DMS153 treated with DMSO at 0.1 percent for 48 hours (cell line): Measurements from ENCODE around the gene CLEC1A.
"Not testable (repeated sequence)": the region's sequence is repeated elsewhere in the genome, so short reads cannot be mapped to it uniquely, and the experiment has no call there.

Experiments
- DNase-seq: peaks from one replicate; lab custom pipeline; 2025; ENCODE audit not compliant: unreplicated experiment; lab: John Stamatoyannopoulos, UW

Gene CLEC1A

DNA sequence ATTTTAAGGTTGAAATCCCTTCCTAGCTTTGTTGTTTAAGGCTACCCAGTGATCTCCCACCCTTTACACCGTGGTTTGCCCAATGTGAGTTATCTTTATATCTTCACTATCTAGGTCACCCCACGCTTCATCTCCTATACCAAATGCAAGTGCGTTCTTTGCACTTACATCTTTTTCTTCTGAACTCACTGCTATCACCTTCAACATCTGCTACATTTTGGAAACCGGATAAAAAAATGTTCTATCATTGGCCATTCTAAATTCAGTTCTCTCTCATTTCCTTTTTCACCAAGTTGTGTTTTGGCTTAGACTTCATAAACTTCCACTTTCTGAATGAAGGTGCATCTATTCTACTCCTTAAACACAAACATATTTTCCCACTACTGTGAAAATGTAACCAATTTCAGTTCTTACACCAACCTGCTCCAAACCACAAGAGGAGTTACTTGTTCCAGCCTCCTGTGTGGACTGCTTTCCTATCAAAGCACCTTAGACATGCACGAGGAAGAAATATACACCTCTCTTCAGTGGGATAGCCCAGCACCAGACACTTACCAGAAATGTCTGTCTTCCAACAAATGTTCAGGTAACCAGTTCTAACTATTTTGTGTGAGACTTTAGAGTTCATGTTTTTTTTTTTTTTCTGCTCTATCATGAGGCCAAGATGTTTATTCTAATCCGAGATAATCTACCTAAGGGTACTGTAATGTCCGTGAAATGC is 46.4 kb downstream of the CLEC1A start:
- no peak for DNase-seq

DNA sequence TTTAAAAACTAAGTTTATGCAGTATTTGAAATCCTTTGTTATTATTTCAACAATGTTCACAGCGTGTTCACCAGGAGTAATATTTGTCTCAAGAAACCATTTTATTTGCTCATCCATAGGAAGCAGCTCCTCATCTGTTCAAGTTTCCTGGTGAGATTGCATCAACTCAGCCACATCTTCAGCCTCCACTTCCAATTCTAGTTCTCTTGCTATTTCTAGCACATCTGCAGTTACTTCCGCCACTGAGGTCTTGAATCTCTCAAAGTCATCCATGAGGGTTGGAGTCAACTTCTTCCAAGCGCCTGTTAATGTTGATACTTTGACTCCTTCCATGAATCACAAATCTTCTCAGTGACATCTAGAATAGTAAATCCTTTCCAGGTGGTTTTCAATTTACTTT is 50.3 kb downstream of the CLEC1A start:
- DNase-seq, result no peak

DNA sequence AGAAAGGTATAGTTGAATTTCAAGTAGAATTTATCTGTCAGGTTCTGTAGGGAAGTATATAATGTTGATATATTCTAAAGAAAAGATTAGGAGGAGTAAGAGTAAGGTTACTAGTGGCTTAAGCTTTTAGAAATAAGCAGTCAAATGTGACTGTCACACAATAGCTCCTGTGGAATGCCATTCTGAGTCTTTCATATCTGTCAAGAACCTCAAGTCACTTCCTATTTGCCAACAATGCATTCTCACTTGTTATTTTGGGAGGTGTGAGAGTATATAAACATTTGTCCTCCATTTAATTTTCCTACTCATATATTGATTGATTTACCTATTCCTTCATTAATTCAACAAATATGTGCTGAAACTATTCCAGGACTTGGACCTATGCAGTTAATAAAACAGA is 56.6 kb downstream of the CLEC1A start:
- no peak for DNase-seq

DNA sequence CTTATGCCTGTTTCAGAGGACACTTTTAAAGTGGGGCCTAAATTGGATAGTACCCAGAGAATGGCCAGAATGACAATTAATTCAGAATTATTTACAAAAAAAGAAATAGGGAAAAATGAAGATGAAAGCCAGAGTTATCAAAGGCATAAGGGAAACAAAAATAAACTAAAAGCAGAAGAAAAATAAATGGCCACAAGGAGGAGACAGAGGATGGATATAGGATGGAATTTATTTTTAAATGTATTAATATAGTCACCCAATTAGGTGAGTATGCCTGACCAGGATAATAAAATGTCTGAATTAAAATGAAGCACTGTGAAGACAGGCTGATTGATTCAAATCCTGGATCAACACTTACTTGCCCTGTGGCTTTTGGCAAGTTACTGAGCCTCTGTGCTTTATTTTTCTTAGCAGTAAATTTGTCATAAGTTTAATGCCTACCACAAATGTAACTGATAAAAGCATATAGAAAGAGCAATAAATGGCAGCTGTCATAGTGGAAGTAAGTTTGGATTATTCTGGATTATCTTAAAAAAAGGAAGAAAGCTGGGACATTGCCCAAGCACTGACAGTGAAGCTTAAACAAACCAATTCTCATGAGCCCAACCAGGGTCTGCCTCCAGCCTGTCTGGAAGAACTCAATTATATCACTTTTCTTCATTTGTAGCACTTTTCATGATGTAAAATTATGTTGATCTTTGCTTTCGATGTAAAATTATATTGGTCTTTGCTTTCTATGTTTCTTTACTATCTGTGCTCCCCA is 64.8 kb downstream of the CLEC1A start:
- peak; percentile 18 for DNase-seq

DNA sequence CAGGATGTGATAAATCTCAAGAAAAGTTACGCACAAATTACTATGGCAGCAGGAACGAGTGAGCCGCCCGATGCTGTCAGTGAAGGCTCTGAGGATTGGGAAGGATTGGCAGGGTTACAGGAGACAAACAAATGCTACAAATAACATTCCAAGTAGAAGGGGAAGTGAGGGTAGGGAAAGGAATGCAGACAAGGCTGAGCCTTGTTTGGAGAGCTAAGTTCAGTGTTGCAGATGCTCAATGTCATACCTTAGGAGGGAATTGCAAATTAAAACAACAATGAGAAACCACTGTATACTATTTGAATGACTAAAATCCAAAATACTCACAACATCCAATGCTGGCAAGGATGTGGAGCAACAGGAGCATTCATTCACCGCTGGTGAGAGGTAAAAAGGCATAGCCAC is 67.0 kb downstream of the CLEC1A start:
- DNase-seq, result no peak

DNA sequence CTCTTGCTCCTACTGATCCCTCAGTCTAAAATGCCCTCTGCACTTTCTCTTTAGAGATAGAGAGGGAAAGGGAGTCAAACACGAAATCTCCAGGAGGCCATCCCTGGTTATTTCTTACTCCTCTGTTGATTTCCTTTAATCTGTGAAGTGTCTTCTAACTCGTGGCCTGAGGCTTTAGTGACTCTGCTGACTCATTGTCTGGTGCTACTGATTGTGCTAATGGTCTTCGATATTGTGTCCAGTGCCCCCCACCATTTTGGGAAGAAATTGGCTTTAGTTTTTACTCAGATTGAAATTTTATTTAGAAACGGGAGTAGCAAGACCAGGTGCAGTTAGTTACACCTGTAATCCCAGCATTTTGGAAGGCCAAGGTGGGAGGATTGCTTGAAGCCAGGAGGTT is 67.5 kb downstream of the CLEC1A start:
- no peak for DNase-seq

DNA sequence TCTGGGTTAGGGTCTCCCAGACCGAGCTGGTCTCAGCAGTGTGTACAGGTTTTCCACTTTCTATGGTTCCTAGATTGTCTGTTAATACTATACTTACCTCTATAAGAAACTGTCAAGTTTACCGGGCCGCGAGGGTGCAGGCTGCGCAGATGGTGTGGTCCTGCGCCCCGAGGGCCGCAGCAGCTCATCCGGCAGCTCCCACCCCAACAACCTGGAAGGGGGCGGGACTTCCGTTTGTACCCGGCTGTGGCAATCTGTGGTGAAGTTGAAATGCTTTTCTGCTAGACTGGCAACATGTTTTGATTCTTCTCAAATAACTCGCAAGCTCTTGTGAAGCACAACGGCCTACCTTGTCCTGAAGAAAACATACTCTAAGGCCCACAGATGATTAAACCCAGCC is 68.3 kb downstream of the CLEC1A start, which contains the start of gene CLEC9A:
CLEC9A (plus strand) TSS at position 237 of the 400 bp plus-strand sequence. CDS start 22,006 bp downstream, outside the sequence.
- no peak for DNase-seq

DNA sequence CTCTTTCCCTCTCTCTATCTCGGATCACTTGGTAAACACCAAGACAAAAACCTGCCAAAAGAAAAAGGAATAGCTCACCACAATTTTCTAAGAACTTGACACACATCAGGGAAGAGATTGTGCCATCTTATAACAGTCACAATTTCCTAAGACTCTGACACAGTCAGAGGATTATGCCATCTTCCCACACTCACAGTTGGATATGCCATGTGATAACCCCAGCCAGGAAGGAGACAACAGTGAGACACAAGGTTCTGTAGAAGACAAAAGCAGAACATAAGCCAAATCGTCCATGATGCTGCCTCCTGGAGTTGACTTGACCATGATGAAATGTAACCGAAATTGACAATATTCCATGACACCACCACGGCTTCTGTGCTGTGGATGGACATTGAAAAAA is 71.1 kb downstream of the CLEC1A start:
- DNase-seq, result no peak

DNA sequence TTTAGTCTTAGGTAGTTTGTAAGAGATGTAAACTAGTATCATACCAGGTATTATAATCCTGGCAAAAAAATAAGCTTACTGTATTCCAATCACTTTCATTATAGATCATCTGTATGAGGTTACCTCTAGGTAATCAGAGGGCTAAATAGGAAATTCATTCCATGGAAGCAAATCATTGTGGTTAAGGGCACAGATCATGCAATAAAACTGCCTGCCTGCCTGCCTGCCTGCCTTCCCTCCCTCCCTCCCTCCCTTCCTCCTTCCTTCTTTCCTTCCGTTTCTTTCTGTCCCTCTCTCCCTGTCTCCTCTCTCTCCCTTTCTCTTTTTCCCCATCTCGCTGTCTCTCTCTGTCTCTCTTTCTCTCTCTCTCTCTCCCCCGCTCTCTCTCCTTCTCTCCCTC is 71.5 kb downstream of the CLEC1A start:
- no peak for DNase-seq

DNA sequence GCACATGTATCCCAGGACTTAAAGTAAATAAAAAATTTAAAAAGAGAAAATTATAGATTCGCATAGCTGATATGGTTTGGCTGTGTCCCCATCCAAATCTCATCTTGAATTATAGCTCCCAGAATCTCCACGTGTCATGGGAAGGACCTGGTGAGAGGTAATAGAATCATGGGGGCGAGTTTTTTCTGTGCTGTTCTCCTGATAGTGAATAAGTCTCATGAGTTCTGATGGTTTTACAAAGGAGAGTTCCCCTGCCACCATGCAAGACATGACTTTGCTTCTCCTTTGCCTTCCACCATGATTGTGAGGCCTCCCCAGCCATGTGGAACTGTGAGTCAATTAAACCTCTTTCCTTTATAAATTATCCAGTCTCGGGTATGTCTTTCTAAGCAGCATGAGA is 72.1 kb downstream of the CLEC1A start:
- DNase-seq, result not testable (repeated sequence)

DNA sequence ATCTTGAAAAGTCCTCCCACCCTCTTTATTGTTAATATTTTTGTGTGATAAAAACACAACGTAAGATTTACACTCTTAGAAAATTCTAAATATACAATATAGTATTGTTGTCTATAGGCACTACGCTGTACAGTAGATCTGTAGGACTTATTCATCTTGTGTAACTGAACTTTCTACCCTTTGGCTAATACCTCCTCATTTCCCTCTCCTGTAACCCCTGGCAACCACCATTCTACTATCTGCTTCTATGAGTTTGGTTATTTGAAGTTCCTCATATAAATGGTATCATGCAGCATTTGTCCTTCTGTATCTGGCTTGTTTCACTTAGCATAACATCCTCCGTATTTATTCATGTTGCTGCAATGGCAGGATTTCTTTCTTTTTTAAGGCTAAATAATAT is 73.5 kb downstream of the CLEC1A start:
- no peak for DNase-seq

DNA sequence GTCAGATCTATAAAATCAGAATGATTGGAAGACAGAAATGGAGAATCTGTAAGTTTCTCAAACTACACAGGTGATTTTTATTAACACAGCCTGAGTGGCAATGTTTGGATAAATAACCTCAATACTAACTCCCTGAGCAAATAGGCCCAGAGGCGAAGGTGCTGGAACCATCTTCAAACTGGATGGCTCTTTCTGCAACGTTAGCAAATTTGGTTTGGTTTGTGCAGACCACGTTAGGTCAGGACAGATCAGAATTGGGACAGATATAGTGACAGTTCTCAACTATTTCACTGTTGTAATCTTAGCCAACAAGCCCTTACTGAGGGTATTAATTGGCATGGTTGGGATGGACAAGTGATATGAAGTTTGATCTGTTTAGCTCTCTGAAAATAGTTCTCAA is 77.4 kb downstream of the CLEC1A start:
- DNase-seq, result no peak
